GM12872 (cell line): ENCODE results near the gene PLXDC2.

ENCODE experiments used
- TF ChIP-seq, protein P1 (sequence below): IDR thresholded peaks from 3 replicates; pipeline ENCODE4 v1.5.1; 2011; ENCODE audit warnings: low read depth, mild to moderate bottlenecking, low read length, moderate library complexity; ENCODE audit not compliant: insufficient read depth

PLXDC2 gene

DNA sequence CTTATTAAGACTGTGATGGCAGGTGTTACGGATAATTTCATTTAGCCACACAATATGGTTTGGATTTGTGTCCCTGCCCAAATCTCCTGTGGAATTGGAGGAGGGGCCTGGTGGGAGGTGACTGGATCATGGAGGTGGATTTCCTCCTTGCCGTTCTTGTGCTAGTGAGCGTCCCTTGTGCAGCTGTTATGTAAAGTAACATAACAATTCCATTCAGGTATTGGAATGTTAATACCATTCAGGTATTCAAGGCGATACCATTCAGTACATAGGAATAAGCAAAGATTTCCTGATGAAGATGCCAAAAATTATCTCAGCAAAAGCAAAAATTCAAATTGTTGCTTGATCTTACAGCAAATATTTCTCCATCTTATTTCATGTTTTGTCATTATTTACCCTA is 32.5 kb upstream of the PLXDC2 start:
- TF ChIP-seq, protein P1, sequence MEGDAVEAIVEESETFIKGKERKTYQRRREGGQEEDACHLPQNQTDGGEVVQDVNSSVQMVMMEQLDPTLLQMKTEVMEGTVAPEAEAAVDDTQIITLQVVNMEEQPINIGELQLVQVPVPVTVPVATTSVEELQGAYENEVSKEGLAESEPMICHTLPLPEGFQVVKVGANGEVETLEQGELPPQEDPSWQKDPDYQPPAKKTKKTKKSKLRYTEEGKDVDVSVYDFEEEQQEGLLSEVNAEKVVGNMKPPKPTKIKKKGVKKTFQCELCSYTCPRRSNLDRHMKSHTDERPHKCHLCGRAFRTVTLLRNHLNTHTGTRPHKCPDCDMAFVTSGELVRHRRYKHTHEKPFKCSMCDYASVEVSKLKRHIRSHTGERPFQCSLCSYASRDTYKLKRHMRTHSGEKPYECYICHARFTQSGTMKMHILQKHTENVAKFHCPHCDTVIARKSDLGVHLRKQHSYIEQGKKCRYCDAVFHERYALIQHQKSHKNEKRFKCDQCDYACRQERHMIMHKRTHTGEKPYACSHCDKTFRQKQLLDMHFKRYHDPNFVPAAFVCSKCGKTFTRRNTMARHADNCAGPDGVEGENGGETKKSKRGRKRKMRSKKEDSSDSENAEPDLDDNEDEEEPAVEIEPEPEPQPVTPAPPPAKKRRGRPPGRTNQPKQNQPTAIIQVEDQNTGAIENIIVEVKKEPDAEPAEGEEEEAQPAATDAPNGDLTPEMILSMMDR, result no peak

DNA sequence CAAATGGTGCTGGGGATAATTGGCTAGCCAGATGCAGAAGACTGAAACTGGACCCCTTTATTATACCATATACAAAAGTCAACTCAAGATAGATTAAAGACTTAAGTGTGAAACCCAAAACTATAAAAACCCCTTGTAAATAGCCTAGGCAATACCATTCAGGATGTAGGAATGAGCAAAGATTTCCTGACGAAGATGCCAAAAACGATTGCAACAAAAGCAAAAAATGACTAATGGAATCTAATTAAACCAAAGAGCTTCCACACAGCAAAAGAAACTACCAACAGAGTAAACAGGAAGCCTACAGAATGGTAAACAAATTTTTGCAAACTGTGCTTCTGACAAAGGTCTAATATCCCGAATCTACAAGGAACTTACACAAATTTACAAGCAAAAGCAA is 30.9 kb upstream of the PLXDC2 start:
- TF ChIP-seq, protein P1, result no peak

DNA sequence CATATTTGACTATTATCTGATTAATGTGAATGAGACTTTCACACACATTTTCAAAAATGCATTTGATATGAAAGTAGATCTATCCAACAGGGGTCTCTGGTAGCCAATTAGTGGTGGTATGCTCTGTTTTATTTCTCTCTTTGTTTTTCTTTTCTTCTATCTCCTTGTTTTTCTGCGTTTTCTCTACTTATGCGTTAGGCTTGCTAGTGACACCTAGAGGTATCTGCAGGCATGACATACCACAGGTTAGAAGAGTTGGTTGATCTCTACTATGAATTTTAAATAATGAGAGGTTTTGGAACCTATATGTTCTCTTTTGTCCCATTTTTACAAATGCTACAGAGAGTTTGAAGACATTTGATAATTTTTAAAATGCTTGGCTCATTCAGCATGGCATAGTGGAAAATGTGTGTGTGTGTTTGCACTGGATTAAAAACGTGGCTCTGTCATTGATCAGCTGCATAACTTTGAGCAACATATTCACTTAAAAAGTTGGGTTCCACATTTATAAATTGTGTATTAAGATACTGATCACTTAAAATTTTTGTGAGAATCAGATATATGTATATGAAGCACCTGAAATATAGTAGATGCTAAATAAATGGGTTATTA is 28.1 kb upstream of the PLXDC2 start:
- TF ChIP-seq, protein P1, result peak; percentile 79

DNA sequence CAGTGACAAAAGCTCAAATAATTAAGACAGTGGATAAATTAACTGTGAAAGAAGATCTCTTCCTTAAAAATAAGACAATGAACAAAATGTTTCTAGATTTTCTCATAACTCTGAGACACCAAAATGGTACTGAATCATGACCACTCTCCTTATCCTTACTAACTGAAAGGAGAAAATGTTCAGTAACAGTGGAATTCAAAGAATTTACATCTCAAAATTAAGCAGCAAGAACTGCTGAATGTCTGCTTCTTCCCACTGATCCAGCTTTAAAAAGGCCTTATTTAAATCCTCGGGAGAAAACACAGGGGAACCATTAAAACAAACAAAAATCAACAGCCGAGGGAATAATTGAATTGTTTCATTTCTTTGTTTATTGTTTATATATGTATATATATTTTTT is 27.3 kb upstream of the PLXDC2 start:
- TF ChIP-seq, protein P1, result no peak

DNA sequence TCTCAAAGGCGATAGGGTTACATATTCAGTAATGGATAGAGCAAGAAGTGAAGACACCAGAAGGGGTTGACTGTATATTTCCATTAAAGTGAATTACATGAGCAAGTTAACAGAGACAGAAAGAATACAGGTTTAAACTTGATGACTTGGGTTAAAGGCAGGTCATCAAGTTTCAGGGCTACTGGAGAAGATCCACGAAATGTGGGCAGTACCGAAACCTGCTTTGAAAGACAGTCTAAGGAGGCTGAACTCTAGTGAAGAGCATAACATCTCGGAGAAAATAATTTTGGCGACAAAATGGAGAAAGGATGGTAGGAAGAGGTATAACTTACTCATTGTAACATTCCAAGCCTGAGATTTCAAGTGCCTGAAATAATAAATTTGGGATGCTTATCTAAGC is 26.6 kb upstream of the PLXDC2 start:
- TF ChIP-seq, protein P1, result no peak

DNA sequence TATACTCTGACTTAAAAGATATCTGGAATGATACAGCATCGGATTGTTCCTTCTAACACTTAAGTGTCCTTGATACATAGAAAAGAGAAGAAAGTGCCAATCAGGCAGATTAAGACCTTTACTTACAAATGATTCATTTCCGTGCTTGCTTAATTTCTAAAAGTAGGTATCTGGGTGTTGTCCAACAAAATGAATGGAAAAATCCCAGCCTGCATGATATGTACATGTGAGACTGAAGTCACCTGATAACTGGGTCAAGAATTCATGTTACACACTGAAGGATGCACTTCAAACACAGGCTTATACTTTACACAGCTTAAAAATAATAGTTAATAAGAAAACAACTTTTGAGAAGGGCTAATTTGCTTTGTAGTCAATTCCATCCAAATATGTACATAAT is 25.2 kb upstream of the PLXDC2 start:
- TF ChIP-seq, protein P1, result no peak

DNA sequence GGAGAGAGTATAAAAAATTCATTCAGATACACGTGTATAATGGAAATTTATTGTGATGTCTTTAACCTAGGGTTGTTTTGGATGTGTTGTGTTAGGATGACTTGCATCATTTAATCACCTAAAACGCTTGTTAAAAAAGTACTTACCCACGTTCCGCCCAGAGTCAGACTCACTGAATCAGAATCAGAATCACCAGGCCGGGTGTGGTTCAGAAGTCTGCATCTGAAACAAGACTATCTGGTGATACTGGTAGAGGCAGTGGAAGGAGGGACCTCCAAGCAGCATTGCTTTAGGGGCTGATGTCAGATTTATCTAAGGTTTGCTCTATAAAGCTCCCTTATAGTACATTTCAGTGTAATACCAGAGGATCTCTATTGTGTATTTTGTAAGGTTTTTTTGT is 20.5 kb upstream of the PLXDC2 start:
- TF ChIP-seq, protein P1, result no peak
